HFFc6 (cell line): ENCODE results near the gene SREK1IP1. TPM values are rescaled to one million over a fixed set of nuclear protein-coding genes. Genes with fewer than 3 reads are reported as not detected.

Source experiments
- DNase-seq: peaks from one replicate; pipeline ENCODE4 v3.0.0-alpha.2; 2018
- H3K27ac Mint-ChIP-seq: 2 replicates; pipeline ENCODE4 v1.8.0; 2020; ENCODE audit warnings: mild to moderate bottlenecking, mixed read lengths
- H3K27me3 Mint-ChIP-seq: 2 replicates; pipeline ENCODE4 v1.8.0; 2021; ENCODE audit warnings: mild to moderate bottlenecking, moderate library complexity, mixed read lengths; ENCODE audit not compliant: insufficient read depth
- H3K36me3 Mint-ChIP-seq: 2 replicates; pipeline ENCODE4 v1.8.0; 2021; ENCODE audit warnings: low read depth, mixed read lengths
- H3K4me1 Mint-ChIP-seq: 2 replicates; pipeline ENCODE4 v1.8.0; 2020; ENCODE audit warnings: low read depth, mixed read lengths
- H3K4me3 Mint-ChIP-seq: 2 replicates; pipeline ENCODE4 v1.8.0; 2020; ENCODE audit warnings: mild to moderate bottlenecking, moderate library complexity, mixed read lengths
- H3K9me3 Mint-ChIP-seq: 2 replicates; pipeline ENCODE4 v1.8.0; 2020; ENCODE audit warnings: mild to moderate bottlenecking, mixed read lengths
- total RNA-seq, 6 experiments: library from RNA; stranded (reverse); fragmentation: NEBNext Ultra II Directional; extraction: Animal tissue kit (Norgen Biotek cat#: 25700); gene quantifications; 2 replicates in 1 of 6; 3 replicates in 5 of 6; pipeline ENCODE4 v1.2.3, GENCODE V29; 2021
- TF ChIP-seq, protein P1 (sequence below): fragments of 200-600 bp; sonication (generic); IDR thresholded peaks from 2 replicates; pipeline ENCODE4 v1.5.0; 2021; ENCODE audit warnings: antibody characterized with exemption, mild to moderate bottlenecking

The SREK1IP1 gene
- total RNA-seq, 6 experiments from 2014 or later = 20.8 to 24.5 (median 22.6) TPM

DNA sequence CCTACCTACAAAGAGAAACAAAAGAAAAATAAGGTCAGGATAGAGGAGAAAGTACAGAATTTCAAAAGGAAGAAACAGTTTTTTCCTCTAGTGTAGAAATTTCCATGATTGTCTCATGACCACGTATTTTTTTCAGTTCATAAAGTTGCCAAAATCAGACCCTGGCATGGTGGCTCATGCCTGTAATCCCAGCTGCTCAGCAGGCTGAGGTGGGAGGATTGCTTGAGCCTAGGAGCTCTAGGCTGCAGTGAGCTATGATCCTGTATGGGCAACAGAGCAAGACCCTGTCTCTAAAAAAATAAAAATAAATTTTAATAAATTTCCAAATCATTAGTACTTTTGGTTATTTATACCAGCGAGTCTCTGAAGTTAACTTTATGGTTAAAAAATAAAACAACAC, 38.0 kb upstream of the SREK1IP1 start:
- no peaks in the 10 kb centered on the region for H3K9me3 Mint-ChIP-seq
- H3K4me3 Mint-ChIP-seq = no peak overlapping the region
- DNase-seq = no peak
- peaks cover 14% of the 10 kb centered on the region for H3K4me1 Mint-ChIP-seq
- TF ChIP-seq, protein P1, sequence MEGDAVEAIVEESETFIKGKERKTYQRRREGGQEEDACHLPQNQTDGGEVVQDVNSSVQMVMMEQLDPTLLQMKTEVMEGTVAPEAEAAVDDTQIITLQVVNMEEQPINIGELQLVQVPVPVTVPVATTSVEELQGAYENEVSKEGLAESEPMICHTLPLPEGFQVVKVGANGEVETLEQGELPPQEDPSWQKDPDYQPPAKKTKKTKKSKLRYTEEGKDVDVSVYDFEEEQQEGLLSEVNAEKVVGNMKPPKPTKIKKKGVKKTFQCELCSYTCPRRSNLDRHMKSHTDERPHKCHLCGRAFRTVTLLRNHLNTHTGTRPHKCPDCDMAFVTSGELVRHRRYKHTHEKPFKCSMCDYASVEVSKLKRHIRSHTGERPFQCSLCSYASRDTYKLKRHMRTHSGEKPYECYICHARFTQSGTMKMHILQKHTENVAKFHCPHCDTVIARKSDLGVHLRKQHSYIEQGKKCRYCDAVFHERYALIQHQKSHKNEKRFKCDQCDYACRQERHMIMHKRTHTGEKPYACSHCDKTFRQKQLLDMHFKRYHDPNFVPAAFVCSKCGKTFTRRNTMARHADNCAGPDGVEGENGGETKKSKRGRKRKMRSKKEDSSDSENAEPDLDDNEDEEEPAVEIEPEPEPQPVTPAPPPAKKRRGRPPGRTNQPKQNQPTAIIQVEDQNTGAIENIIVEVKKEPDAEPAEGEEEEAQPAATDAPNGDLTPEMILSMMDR = no peak
- no peak overlapping the region for H3K27ac Mint-ChIP-seq
- no peaks in the 10 kb centered on the region for H3K27me3 Mint-ChIP-seq
- peaks cover 6% of the 10 kb centered on the region; the same call in 1 of the 2 replicates for H3K36me3 Mint-ChIP-seq

DNA sequence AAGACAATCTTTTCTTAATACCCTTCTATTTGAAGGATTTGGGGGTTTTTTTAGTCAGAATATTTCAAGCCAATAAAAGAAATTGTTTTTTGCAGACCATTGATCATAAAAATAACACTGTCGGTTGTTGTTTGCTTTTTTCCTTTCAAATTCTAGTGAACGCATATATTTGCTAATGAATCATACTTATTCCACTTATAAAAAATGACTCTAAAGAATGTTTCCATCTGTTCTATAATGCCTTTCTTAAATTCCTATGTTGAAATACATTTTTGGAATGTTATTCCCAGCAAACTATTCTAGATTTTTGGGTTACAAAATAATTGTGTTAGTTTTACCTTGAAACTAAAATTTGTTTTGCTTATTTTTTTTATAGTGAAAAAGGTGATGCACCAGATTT, 32.4 kb upstream of the SREK1IP1 start:
- TF ChIP-seq, protein P1 = no peak
- no peaks in the 10 kb centered on the region for H3K27me3 Mint-ChIP-seq
- no peaks in the 10 kb centered on the region for H3K9me3 Mint-ChIP-seq
- no peak for DNase-seq
- no peaks in the 10 kb centered on the region; the same call in none of the 2 replicates for H3K4me1 Mint-ChIP-seq
- no peak overlapping the region for H3K4me3 Mint-ChIP-seq
- H3K36me3 Mint-ChIP-seq = no peaks in the 10 kb centered on the region
- no peak overlapping the region for H3K27ac Mint-ChIP-seq

DNA sequence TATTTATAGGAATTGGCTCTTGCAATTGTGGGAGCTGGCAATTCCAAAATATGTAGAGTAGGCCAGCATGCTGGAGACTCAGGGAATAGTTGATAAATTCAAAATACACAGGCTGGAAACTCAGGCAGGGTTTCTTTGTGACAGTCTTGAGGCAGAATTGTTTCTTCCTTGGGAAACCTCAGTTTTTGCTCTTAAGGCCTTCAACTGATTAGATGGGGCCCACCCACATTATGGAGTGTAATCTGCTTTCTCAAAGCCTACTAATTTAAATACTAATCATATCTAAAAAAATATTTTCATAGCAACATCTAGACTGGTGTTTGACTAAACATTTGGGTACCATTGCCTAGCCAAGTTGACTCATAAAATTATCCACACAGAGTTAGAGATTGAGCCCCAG, 27.8 kb upstream of the SREK1IP1 start:
- TF ChIP-seq, protein P1 = no peak
- Mint-ChIP-seq H3K4me1 (peaks cover 18% of the 10 kb centered on the region), H3K4me3 (no peak overlapping the region), H3K36me3 (peaks cover 4% of the 10 kb centered on the region; the same call in 1 of the 2 replicates), H3K27me3 (0 out of 2 replicates have a peak, but pooled peaks cover 2% of the 10 kb centered on the region), H3K9me3 (no peaks in the 10 kb centered on the region), H3K27ac (no peak overlapping the region)
- no peak for DNase-seq

DNA sequence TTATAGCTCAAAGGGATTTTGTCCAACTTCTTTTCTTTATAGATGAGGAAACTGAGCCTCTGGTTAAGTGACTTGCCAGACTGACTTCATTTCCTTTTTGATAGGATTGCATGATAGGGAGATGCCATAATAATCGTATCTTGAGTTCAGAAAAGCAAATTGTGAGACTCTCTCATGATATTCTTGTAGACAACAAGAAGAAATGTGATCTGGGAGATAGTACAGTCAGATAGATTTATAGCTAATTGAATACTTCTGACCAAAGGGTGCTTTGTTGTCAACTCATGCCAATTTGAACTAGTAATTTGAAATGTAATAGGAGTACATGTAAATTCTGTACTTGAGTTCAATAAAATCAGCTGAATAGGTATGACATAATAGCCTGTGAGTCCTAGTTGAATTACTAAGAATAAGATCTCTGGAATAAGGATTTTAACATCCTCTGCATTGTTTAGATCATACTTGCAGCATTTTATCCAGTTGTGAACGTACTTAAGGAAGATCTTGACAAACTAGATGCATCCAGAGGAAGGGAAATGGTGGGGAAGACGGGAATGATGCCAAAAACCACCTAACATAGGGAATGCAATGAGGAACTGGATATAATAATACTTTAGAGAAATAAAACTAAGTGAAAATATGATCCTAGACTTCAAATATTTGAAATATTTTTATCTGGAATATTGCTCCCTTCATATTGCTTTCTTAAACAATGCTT, 25.7 kb upstream of the SREK1IP1 start:
- Mint-ChIP-seq H3K36me3 (peaks cover 4% of the 10 kb centered on the region; the same call in 1 of the 2 replicates), H3K9me3 (no peaks in the 10 kb centered on the region), H3K27me3 (0 out of 2 replicates have a peak, but pooled peaks cover 2% of the 10 kb centered on the region), H3K27ac (no peak overlapping the region), H3K4me1 (peaks cover 37% of the 10 kb centered on the region), H3K4me3 (no peak overlapping the region)
- TF ChIP-seq, protein P1 = no peak
- no peak for DNase-seq

DNA sequence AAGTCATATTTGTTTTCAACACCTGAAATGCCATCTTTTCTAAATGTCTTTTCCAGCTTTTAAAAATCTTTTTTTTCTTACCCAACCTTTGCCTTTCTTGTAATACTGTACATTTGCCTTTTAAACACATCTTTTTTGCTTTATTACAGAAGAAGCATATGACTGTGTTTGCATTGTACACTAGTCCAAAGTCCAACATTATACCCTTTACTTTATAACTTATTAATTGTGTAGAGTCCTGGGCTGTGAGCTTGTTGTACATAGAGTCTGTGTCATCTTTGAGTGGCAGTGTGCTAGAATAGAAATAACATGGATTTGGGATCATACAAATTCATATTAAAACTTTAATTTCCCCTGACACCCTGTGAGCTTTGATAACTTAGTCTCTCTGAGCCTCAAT, 24.0 kb upstream of the SREK1IP1 start:
- TF ChIP-seq, protein P1 = no peak
- Mint-ChIP-seq H3K4me1 (peaks cover 52% of the 10 kb centered on the region), H3K9me3 (no peaks in the 10 kb centered on the region), H3K27me3 (0 out of 2 replicates have a peak, but pooled peaks cover 2% of the 10 kb centered on the region), H3K36me3 (peaks cover 4% of the 10 kb centered on the region; the same call in 1 of the 2 replicates), H3K27ac (no peak overlapping the region), H3K4me3 (no peak overlapping the region)
- no peak for DNase-seq
